Measurements from ENCODE around the gene ZNF280B. TPM values are rescaled to one million over a fixed set of nuclear protein-coding genes. Genes with fewer than 3 reads are reported as not detected.

Gene ZNF280B
- total RNA-seq, 5 donors from 2014 or later (not counting 1 experiment from before 2014, with no cell fraction given), result 1.8 to 2.1 (median 1.9) TPM

DNA sequence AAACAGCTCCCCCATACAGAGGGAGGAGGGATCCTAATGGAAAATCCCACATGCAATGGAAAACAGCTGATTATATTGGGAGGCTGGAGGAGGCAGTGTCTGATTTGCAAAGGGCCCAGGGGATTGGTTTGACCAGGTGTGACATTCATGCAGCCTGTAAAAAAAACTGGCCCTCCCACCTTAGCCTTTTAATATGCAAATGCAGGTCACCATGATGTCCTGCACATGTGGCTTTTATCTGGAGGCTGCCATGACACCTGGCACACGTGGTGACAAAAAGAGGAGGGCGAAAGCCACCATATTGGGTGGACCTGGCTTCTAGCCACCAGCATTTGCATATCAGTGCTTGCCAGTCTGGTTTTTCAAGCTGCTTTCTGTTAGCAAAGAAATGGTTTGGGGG, 48.5 kb downstream of the ZNF280B start:
- peaks cover 0 to 5% of the 10 kb centered on the region in 2 experiments for H3K4me1 ChIP-seq (ENCODE audit: control insufficient read depth in 1 of 2, extremely low read depth in 1 of 2, insufficient read depth in 2 of 2, low read length in 2 of 2)
- H3K4me3 ChIP-seq (ENCODE audit: control insufficient read depth in 1 of 2, extremely low read depth in 1 of 2, low read length in 1 of 2), result no peak overlapping the region
- peaks cover 8 to 17% (median 16%) of the 10 kb centered on the region in 3 donors for H3K9me3 Mint-ChIP-seq
- H3K4me3 Mint-ChIP-seq, result no peak overlapping the region
- H3K9me3 ChIP-seq, result no peaks in the 10 kb centered on the region
- CTCF ChIA-PET, result no interaction called here
- no peaks in the 10 kb centered on the region for H3K4me1 Mint-ChIP-seq
- H3K27ac Mint-ChIP-seq, result no peak overlapping the region
- peaks cover 0 to 24% of the 10 kb centered on the region in 2 experiments for H3K27me3 ChIP-seq (replicated peaks in 1 of 2; ENCODE audit: control insufficient read depth in 2 of 2, extremely low read depth in 1 of 2, insufficient read depth in 2 of 2, low read length in 1 of 2)
- H3K27me3 Mint-ChIP-seq, result peaks cover 43 to 46% of the 10 kb centered on the region in 2 donors
- 78% methylated on average over 1 of the region's 2 CpGs for WGBS (ENCODE audit: insufficient coverage)
- H3K27ac ChIP-seq (ENCODE audit: low read length), result no peak overlapping the region
- no peaks in the 10 kb centered on the region for H3K36me3 ChIP-seq (ENCODE audit: control insufficient read depth in 2 of 2, extremely low read depth in 1 of 2, insufficient read depth in 1 of 2, low read length in 1 of 2)
- ATAC-seq (replicated peaks in 1 of 4) (no peak), DNase-seq (no peak)
- POLR2A ChIA-PET, result no interaction called here
- no peaks in the 10 kb centered on the region for H3K36me3 Mint-ChIP-seq

DNA sequence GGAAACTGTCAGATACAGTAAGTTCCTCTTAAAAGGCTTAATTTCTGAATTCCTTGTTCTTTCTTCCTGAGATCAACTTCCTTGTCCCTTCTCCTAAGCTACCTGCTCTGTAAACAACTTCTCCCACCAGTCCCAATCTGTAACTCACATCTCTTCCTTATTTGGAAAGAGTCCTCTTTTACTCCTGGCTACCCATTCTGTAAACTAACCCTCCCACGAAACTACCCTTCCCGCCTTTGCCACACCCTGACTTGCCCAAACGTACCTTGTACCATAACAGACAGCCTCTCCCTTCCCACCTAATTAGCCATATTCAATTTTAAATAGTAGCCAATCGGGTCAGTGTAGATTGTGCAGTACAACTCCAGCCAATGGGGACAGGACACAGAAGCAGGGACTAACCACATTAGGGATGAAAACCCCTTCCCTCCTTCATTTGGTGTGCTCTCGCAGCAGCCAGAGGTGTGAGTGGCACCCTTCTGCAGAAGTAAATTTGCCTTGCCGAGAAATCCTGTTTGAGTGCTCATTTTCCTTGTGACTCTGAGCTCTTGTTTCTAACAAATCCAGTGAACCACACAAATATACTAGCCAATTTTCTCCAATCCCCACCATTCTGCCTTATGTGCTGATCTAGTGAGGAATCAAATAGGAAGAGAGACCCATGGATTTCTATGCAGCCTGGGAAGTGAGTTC, 49.5 kb downstream of the ZNF280B start:
- Mint-ChIP-seq H3K4me3 (no peak overlapping the region), H3K27ac (no peak overlapping the region), H3K27me3 (peaks cover 42 to 45% of the 10 kb centered on the region in 2 donors), H3K9me3 (peaks cover 8 to 22% (median 20%) of the 10 kb centered on the region in 3 donors), H3K36me3 (no peaks in the 10 kb centered on the region), H3K4me1 (no peaks in the 10 kb centered on the region)
- POLR2A ChIA-PET, result no interaction called here
- CTCF ChIA-PET, result no interaction called here
- Histone ChIP-seq H3K27me3 (replicated peaks in 1 of 2; ENCODE audit: control insufficient read depth in 2 of 2, extremely low read depth in 1 of 2, insufficient read depth in 2 of 2, low read length in 1 of 2) (peaks cover 0 to 25% of the 10 kb centered on the region in 2 experiments), H3K36me3 (ENCODE audit: control insufficient read depth in 2 of 2, extremely low read depth in 1 of 2, insufficient read depth in 1 of 2, low read length in 1 of 2) (no peaks in the 10 kb centered on the region), H3K4me3 (ENCODE audit: control insufficient read depth in 1 of 2, extremely low read depth in 1 of 2, low read length in 1 of 2) (no peak overlapping the region), H3K9me3 (no peaks in the 10 kb centered on the region), H3K4me1 (ENCODE audit: control insufficient read depth in 1 of 2, extremely low read depth in 1 of 2, insufficient read depth in 2 of 2, low read length in 2 of 2) (peaks cover 0 to 5% of the 10 kb centered on the region in 2 experiments), H3K27ac (ENCODE audit: low read length) (no peak overlapping the region)
- 88% methylated on average over 5 of the region's 6 CpGs for WGBS (ENCODE audit: insufficient coverage)
- ATAC-seq (replicated peaks in 1 of 4) (no peak), DNase-seq (no peak)

DNA sequence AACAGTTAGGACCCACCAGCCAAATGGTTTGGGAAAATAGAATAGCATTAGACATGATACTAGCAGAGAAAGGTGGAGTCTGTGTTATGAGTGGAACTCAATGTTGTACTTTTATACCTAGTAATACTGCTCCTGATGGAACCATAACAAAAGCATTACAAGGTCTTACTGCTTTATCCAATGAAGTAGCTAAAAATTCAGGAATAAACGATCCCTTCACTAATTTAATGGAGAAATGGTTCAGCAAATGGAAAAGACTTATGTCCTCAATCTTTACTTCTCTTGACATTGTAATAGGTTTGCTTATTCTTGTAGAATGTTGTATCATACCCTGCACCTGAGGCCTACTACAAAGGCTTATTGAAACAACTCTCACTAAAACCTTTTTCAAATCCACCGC, 50.2 kb downstream of the ZNF280B start:
- DNase-seq (no peak), ATAC-seq (replicated peaks in 1 of 4) (no peak)
- CTCF ChIA-PET, result no interaction called here
- no peak overlapping the region for H3K27ac Mint-ChIP-seq
- H3K4me1 Mint-ChIP-seq, result peaks cover 0 to 2% (median 1%) of the 10 kb centered on the region in 3 donors
- Histone ChIP-seq H3K4me3 (ENCODE audit: control insufficient read depth in 1 of 2, extremely low read depth in 1 of 2, low read length in 1 of 2) (no peak overlapping the region), H3K4me1 (ENCODE audit: control insufficient read depth in 1 of 2, extremely low read depth in 1 of 2, insufficient read depth in 2 of 2, low read length in 2 of 2) (no peaks in the 10 kb centered on the region), H3K27me3 (replicated peaks in 1 of 2; ENCODE audit: control insufficient read depth in 2 of 2, extremely low read depth in 1 of 2, insufficient read depth in 2 of 2, low read length in 1 of 2) (peaks cover 0 to 20% of the 10 kb centered on the region in 2 experiments), H3K27ac (ENCODE audit: low read length) (no peak overlapping the region), H3K9me3 (no peaks in the 10 kb centered on the region), H3K36me3 (ENCODE audit: control insufficient read depth in 2 of 2, extremely low read depth in 1 of 2, insufficient read depth in 1 of 2, low read length in 1 of 2) (no peaks in the 10 kb centered on the region)
- H3K36me3 Mint-ChIP-seq, result no peaks in the 10 kb centered on the region
- no CpG with 5 or more reads among the region's 2 CpGs for WGBS (ENCODE audit: insufficient coverage)
- H3K4me3 Mint-ChIP-seq, result no peak overlapping the region
- peaks cover 39 to 44% of the 10 kb centered on the region in 2 donors for H3K27me3 Mint-ChIP-seq
- POLR2A ChIA-PET, result no interaction called here
- H3K9me3 Mint-ChIP-seq, result peaks cover 8 to 26% (median 23%) of the 10 kb centered on the region in 3 donors

DNA sequence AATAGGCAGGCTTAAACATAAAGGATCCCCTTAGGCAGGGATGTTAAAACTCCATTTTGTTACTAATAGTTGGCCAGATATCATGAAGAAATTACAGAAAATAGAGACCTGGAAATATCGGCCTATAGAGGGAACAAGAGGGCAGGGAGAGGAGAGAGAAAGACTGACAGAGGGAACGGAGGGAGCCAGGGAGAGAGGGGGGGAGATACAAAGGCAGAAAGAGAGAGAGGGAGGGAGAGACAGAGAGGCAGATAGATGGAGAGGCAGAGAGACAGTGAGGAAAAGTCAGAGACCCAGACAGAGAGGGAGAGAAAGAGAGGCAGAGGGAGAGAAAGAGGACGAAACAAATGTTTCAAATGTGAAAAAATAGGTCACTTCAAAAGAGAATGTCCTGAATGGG, 53.5 kb downstream of the ZNF280B start:
- Mint-ChIP-seq H3K9me3 (peaks cover 18 to 40% (median 34%) of the 10 kb centered on the region in 3 donors), H3K27ac (no peak overlapping the region), H3K36me3 (peaks cover 3% of the 10 kb centered on the region), H3K4me1 (peaks cover 0 to 6% (median 6%) of the 10 kb centered on the region in 3 donors), H3K27me3 (peaks cover 27 to 29% of the 10 kb centered on the region in 2 donors), H3K4me3 (no peak overlapping the region)
- H3K4me3 ChIP-seq (ENCODE audit: control insufficient read depth in 1 of 2, extremely low read depth in 1 of 2, low read length in 1 of 2), result no peak overlapping the region
- ATAC-seq (replicated peaks in 1 of 4), result no peak
- no peaks in the 10 kb centered on the region for H3K4me1 ChIP-seq (ENCODE audit: control insufficient read depth in 1 of 2, extremely low read depth in 1 of 2, insufficient read depth in 2 of 2, low read length in 2 of 2)
- no peak overlapping the region for H3K27ac ChIP-seq (ENCODE audit: low read length)
- H3K27me3 ChIP-seq (replicated peaks in 1 of 2; ENCODE audit: control insufficient read depth in 2 of 2, extremely low read depth in 1 of 2, insufficient read depth in 2 of 2, low read length in 1 of 2), result peaks cover 0 to 9% of the 10 kb centered on the region in 2 experiments
- DNase-seq, result no peak
- H3K9me3 ChIP-seq, result no peaks in the 10 kb centered on the region
- H3K36me3 ChIP-seq (ENCODE audit: control insufficient read depth in 2 of 2, extremely low read depth in 1 of 2, insufficient read depth in 1 of 2, low read length in 1 of 2), result no peaks in the 10 kb centered on the region
- POLR2A ChIA-PET, result no interaction called here
- 59% methylated on average over 2 of the region's 3 CpGs for WGBS (ENCODE audit: insufficient coverage)
- CTCF ChIA-PET, result no interaction called here

DNA sequence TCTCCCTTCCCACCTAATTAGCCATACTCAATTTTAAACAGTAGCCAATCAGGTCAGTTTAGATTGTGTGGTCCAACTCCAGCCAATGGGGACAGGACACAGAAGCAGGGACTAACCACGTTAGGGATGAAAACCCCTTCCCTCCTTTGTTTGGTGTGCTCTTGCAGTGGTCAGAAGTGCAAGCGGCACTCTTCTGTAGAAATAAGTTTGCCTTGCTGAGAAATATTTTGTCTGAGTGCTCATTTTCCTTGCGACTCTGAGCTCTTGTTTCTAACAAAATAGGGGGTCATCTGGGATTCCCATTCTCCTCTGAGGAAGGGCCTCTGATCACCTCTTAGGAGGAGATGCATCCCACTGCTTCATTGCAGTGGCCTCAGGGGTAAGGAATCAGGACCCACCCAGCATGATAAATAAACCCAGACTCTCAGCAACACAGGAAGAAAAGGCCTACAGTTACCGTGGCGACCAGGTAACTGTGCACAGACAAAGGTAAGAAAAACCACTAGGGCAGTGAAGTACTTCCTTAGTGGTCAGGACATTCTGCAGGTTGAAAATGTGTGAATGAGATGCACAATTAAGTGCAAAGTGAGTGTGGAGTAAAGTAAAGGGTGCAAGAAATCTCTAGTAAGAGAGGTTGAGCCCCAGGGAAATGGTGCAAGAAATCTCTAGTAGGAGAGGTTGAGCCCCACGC, 55.4 kb downstream of the ZNF280B start:
- Mint-ChIP-seq H3K36me3 (peaks cover 3% of the 10 kb centered on the region), H3K4me3 (no peak overlapping the region), H3K27me3 (peaks cover 29 to 34% of the 10 kb centered on the region in 2 donors), H3K4me1 (peaks cover 0 to 6% (median 6%) of the 10 kb centered on the region in 3 donors), H3K9me3 (peaks cover 11 to 28% (median 24%) of the 10 kb centered on the region in 3 donors), H3K27ac (no peak overlapping the region)
- CTCF ChIA-PET, result no interaction called here
- Histone ChIP-seq H3K4me3 (ENCODE audit: control insufficient read depth in 1 of 2, extremely low read depth in 1 of 2, low read length in 1 of 2) (no peak overlapping the region), H3K27me3 (replicated peaks in 1 of 2; ENCODE audit: control insufficient read depth in 2 of 2, extremely low read depth in 1 of 2, insufficient read depth in 2 of 2, low read length in 1 of 2) (peaks cover 0 to 7% of the 10 kb centered on the region in 2 experiments), H3K27ac (ENCODE audit: low read length) (no peak overlapping the region), H3K4me1 (ENCODE audit: control insufficient read depth in 1 of 2, extremely low read depth in 1 of 2, insufficient read depth in 2 of 2, low read length in 2 of 2) (no peaks in the 10 kb centered on the region), H3K9me3 (no peaks in the 10 kb centered on the region), H3K36me3 (ENCODE audit: control insufficient read depth in 2 of 2, extremely low read depth in 1 of 2, insufficient read depth in 1 of 2, low read length in 1 of 2) (no peaks in the 10 kb centered on the region)
- 33% methylated on average over 2 of the region's 6 CpGs for WGBS (ENCODE audit: insufficient coverage)
- ATAC-seq (replicated peaks in 1 of 4) (no peak), DNase-seq (no peak)
- POLR2A ChIA-PET, result no interaction called here

DNA sequence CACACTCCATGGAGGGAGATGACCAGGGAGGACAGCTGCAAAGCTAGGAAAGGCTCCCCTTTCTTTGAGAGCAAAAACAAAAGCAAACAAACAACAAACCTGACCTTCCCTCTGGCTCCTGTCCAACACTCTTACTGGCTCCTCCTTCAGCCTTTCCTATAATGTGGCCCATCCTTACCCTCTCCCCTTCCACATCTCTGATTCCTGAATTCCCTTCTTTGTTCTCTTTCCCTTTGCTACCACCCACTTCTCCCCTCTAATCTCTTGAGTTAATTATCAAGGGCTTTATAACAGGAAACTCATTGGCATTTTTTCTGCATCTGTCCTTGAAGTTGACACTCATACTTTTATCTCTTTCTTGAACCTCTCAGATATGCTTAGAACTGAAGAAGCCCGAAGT, 56.3 kb downstream of the ZNF280B start:
- DNase-seq (no peak), ATAC-seq (replicated peaks in 1 of 4) (no peak)
- CTCF ChIA-PET, result no interaction called here
- H3K4me3 Mint-ChIP-seq, result no peak overlapping the region
- peaks cover 0 to 6% (median 6%) of the 10 kb centered on the region in 3 donors for H3K4me1 Mint-ChIP-seq
- no peak overlapping the region for H3K4me3 ChIP-seq (ENCODE audit: control insufficient read depth in 1 of 2, extremely low read depth in 1 of 2, low read length in 1 of 2)
- H3K27me3 Mint-ChIP-seq, result peaks cover 29 to 38% of the 10 kb centered on the region in 2 donors
- peaks cover 11 to 23% (median 18%) of the 10 kb centered on the region in 3 donors for H3K9me3 Mint-ChIP-seq
- no peak overlapping the region for H3K27ac ChIP-seq (ENCODE audit: low read length)
- no peaks in the 10 kb centered on the region for H3K9me3 ChIP-seq
- WGBS (ENCODE audit: insufficient coverage), result 38% methylated on average over 1 of the region's 1 CpG
- POLR2A ChIA-PET, result no interaction called here
- peaks cover 0 to 7% of the 10 kb centered on the region in 2 experiments for H3K27me3 ChIP-seq (replicated peaks in 1 of 2; ENCODE audit: control insufficient read depth in 2 of 2, extremely low read depth in 1 of 2, insufficient read depth in 2 of 2, low read length in 1 of 2)
- no peaks in the 10 kb centered on the region for H3K36me3 ChIP-seq (ENCODE audit: control insufficient read depth in 2 of 2, extremely low read depth in 1 of 2, insufficient read depth in 1 of 2, low read length in 1 of 2)
- no peak overlapping the region for H3K27ac Mint-ChIP-seq
- H3K4me1 ChIP-seq (ENCODE audit: control insufficient read depth in 1 of 2, extremely low read depth in 1 of 2, insufficient read depth in 2 of 2, low read length in 2 of 2), result no peaks in the 10 kb centered on the region
- H3K36me3 Mint-ChIP-seq, result peaks cover 3% of the 10 kb centered on the region
